Colonic mucosa (tissue), 4 donors: ENCODE results near the gene NDUFS7. TPM values are rescaled to one million over a fixed set of nuclear protein-coding genes. Genes with fewer than 3 reads are reported as not detected.

Experiments used
- DNase-seq: peaks from one replicate; pipeline ENCODE4 v3.0.0-alpha.2; 2020
- H3K27ac ChIP-seq: fragments of 200-600 bp; one replicate; pipeline ENCODE4 v1.8.0; 2021
- H3K27me3 ChIP-seq: fragments of 200-600 bp; one replicate; pipeline ENCODE4 v1.8.0; 2021
- H3K36me3 ChIP-seq: fragments of 200-600 bp; one replicate; pipeline ENCODE4 v1.8.0; 2021
- H3K4me1 ChIP-seq: fragments of 200-600 bp; one replicate; pipeline ENCODE4 v1.8.0; 2021; ENCODE audit warnings: mild to moderate bottlenecking
- H3K4me3 ChIP-seq: fragments of 200-600 bp; one replicate; pipeline ENCODE4 v1.8.0; 2021
- H3K9ac ChIP-seq, 2 donors: one replicate each; pipeline ENCODE4 v1.7.0; 2013; ENCODE audit warnings: control low read depth in 2 of 2, low read depth in 2 of 2, low read length in 2 of 2
- H3K9me3 ChIP-seq: fragments of 200-600 bp; one replicate; pipeline ENCODE4 v1.8.0; 2021
- CTCF ChIP-seq: fragments of 200-600 bp; IDR thresholded peaks from one replicate; pipeline ENCODE4 v1.8.0; 2022; ENCODE audit warnings: antibody characterized with exemption, mild to moderate bottlenecking
- intact Hi-C: fragments of 100-400 bp; cut with DNase I; formaldehyde crosslinking; loops from one replicate; pipeline ENCODE4 v1.14.1; 2022
- total RNA-seq, 2 donors: library from RNA; stranded (reverse); fragmentation: NEBNext Ultra II Directional in 1 of 2; extraction: Animal tissue kit (Norgen Biotek cat#: 25700) in 1 of 2; gene quantifications; one replicate each; pipeline ENCODE4 v1.2.1, GENCODE V29; 2021
- donor health status: healthy.
- donor health status: DM: no; HTN: no; CAD: no.
- donor health status: DM: no; HTN: no; CAD: no.

Gene NDUFS7
- total RNA-seq, 2 donors from 2014 or later: 192 to 244 TPM

- H3K9ac ChIP-seq: no peak overlapping the region
- H3K4me1 ChIP-seq: no peaks in the 10 kb centered on the region
- no peak for DNase-seq
- H3K36me3 ChIP-seq: no peaks in the 10 kb centered on the region
- no peaks in the 10 kb centered on the region for H3K9me3 ChIP-seq
- intact Hi-C loops: loop anchor here (5.0 kb wide), 1 partner anchor 40 kb away; no protein-coding TSS in a partner anchor
- H3K27ac ChIP-seq: no peak overlapping the region
- H3K4me3 ChIP-seq: no peak overlapping the region
- TF ChIP-seq CTCF: no peak
- no peaks in the 10 kb centered on the region for H3K27me3 ChIP-seq
Observed at GRCh38 chr19:1362387-1363257, 21.1 kb upstream of the NDUFS7 start.

- no peaks in the 10 kb centered on the region for H3K36me3 ChIP-seq
Observed at GRCh38 chr19:1363599-1363998, 20.1 kb upstream of the NDUFS7 start.

GRCh38 chr19:1364070-1364704 lies 19.5 kb upstream of the NDUFS7 start:
- intact Hi-C loops: loop anchor here (5.0 kb wide), 1 partner anchor 42 kb away; no protein-coding TSS in a partner anchor
- DNase-seq: no peak
- H3K27me3 ChIP-seq: no peaks in the 10 kb centered on the region
- H3K9ac ChIP-seq: no peak overlapping the region
- H3K27ac ChIP-seq: no peak overlapping the region
- H3K36me3 ChIP-seq: no peaks in the 10 kb centered on the region
- no peaks in the 10 kb centered on the region for H3K4me1 ChIP-seq
- no peak overlapping the region for H3K4me3 ChIP-seq
- no peaks in the 10 kb centered on the region for H3K9me3 ChIP-seq
- no peak for TF ChIP-seq CTCF

More at GRCh38 chr19:1363599-1363998, 20.1 kb upstream of the NDUFS7 start:
- Histone ChIP-seq H3K4me3 (no peak overlapping the region), H3K27ac (no peak overlapping the region), H3K4me1 (no peaks in the 10 kb centered on the region), H3K9me3 (no peaks in the 10 kb centered on the region), H3K9ac (no peak overlapping the region), H3K27me3 (no peaks in the 10 kb centered on the region)
- no peak for DNase-seq
- TF ChIP-seq CTCF: no peak
- intact Hi-C loops: loop anchor here (5.0 kb wide), 1 partner anchor 41 kb away; no protein-coding TSS in a partner anchor

- intact Hi-C loops: no loop called here
- Histone ChIP-seq H3K4me3 (no peak overlapping the region), H3K27ac (no peak overlapping the region), H3K27me3 (no peaks in the 10 kb centered on the region), H3K9ac (no peak overlapping the region), H3K4me1 (no peaks in the 10 kb centered on the region), H3K36me3 (no peaks in the 10 kb centered on the region), H3K9me3 (no peaks in the 10 kb centered on the region)
- no peak for DNase-seq
- TF ChIP-seq CTCF: no peak
Observed at GRCh38 chr19:1365319-1366269, 18.1 kb upstream of the NDUFS7 start.

GRCh38 chr19:1366296-1366695 lies 17.4 kb upstream of the NDUFS7 start:
- Histone ChIP-seq H3K4me1 (no peaks in the 10 kb centered on the region), H3K9ac (no peak overlapping the region), H3K4me3 (no peak overlapping the region), H3K9me3 (no peaks in the 10 kb centered on the region), H3K27me3 (no peaks in the 10 kb centered on the region), H3K36me3 (no peaks in the 10 kb centered on the region), H3K27ac (no peak overlapping the region)
- no peak for TF ChIP-seq CTCF
- DNase-seq: no peak
- intact Hi-C loops: no loop called here
